Common myeloid progenitor, CD34-positive (primary cell): ENCODE measurements around the gene SPAG9.

ENCODE experiments used
- CTCF ChIA-PET: fragments of 350-600 bp; sonication (Branson Sonifier 250); formaldehyde crosslinking; loops from one replicate; lab custom pipeline; 2021; ENCODE audit warnings: antibody characterized with exemption; lab: Charles Lee
- POLR2A ChIA-PET: fragments of 350-600 bp; sonication (Branson Sonifier 250); formaldehyde crosslinking; loops from one replicate; lab custom pipeline; 2021; ENCODE audit warnings: antibody characterized with exemption; lab: Charles Lee
- DNase-seq, 3 donors: peaks; one replicate each; pipeline versions ENCODE4 v3.0.0 to v3.0.0-alpha.2; 2013
- H3K27ac ChIP-seq, 2 experiments: 1 replicate in 1 of 2; 2 replicates in 1 of 2; pipeline ENCODE4 v1.7.0; 2013; ENCODE audit warnings: inconsistent platforms in 2 of 2, low read length in 2 of 2, mild to moderate bottlenecking in 2 of 2, low read depth in 1 of 2, moderate library complexity in 1 of 2; ENCODE audit not compliant: severe bottlenecking in 2 of 2, insufficient read depth in 1 of 2, poor library complexity in 1 of 2
- H3K27me3 ChIP-seq, 5 experiments: replicated peaks in 2 of 5; 1 replicate in 3 of 5; 2 replicates in 2 of 5; pipeline versions ENCODE4 v1.6.1 to v1.7.0; 2013; ENCODE audit warnings: low read length in 4 of 5, mild to moderate bottlenecking in 2 of 5, moderate library complexity in 2 of 5, inconsistent platforms in 1 of 5; ENCODE audit not compliant: insufficient read depth in 5 of 5, control insufficient read depth in 4 of 5
- H3K36me3 ChIP-seq, 4 experiments: 1 replicate in 2 of 4; 2 replicates in 2 of 4; pipeline versions ENCODE4 v1.6.1 to v1.7.0; 2013; ENCODE audit warnings: low read length in 3 of 4, control low read depth in 1 of 4, mild to moderate bottlenecking in 1 of 4; ENCODE audit not compliant: control insufficient read depth in 4 of 4, insufficient read depth in 4 of 4
- H3K4me1 ChIP-seq, 4 experiments: 1 replicate in 3 of 4; 2 replicates in 1 of 4; pipeline versions ENCODE4 v1.6.1 to v1.7.1; 2013; ENCODE audit warnings: low read length in 3 of 4, mild to moderate bottlenecking in 3 of 4, control low read depth in 1 of 4, inconsistent platforms in 1 of 4, moderate library complexity in 1 of 4; ENCODE audit not compliant: control insufficient read depth in 4 of 4, insufficient read depth in 4 of 4; ENCODE audit errors: control extremely low read depth in 1 of 4
- H3K4me3 ChIP-seq, 7 experiments: 1 replicate in 4 of 7; 2 replicates in 3 of 7; pipeline versions ENCODE4 v1.5.1 to v1.7.0; 2013; ENCODE audit warnings: mild to moderate bottlenecking in 7 of 7, low read length in 6 of 7, moderate library complexity in 6 of 7, inconsistent platforms in 2 of 7, low read depth in 2 of 7, control low read depth in 1 of 7; ENCODE audit not compliant: insufficient read depth in 4 of 7, control insufficient read depth in 1 of 7; ENCODE audit errors: extremely low read depth in 1 of 7
- H3K9me3 ChIP-seq, 5 experiments: 1 replicate in 4 of 5; 2 replicates in 1 of 5; pipeline versions ENCODE4 v1.6.1 to v1.7.1; 2013; ENCODE audit warnings: low read length in 4 of 5, mild to moderate bottlenecking in 2 of 5, inconsistent platforms in 1 of 5, low read depth in 1 of 5, moderate library complexity in 1 of 5; ENCODE audit not compliant: control insufficient read depth in 4 of 5, insufficient read depth in 2 of 5; ENCODE audit errors: control extremely low read depth in 1 of 5
- WGBS: methylation state at CpG from one replicate; pipeline ENCODE4 v1.1.5; 2013; ENCODE audit not compliant: insufficient coverage; 5-methylcytosine and 5-hydroxymethylcytosine counted together

Gene SPAG9

DNA sequence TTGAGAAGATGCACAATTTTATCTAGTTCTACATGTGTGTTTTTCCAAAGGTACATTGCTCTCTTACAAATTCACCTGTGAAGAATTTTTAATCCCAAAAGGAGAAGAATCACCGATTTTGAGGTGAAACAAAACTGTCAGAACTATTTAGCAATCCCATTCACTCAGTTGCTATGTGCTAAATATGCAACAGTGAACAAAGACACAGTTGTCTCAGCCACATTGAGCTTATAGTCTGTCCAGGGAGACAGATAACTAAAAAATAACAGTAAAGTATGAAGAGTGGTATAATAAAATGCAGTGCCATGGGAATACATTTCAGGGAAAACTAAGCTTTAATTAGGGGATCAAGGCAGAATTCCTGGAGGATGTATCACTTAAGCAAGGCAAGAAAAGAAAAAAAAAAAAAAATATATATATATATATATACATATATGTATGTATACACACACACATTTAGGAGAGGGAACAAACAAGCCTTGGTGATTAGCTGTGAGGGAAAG is 110.4 kb downstream of the SPAG9 start:
- H3K4me1 ChIP-seq = no peaks in the 10 kb centered on the region
- H3K4me3 ChIP-seq = no peak overlapping the region
- POLR2A ChIA-PET = no interaction called here
- WGBS = 100% methylated on average over 1 of the region's 1 CpG
- DNase-seq = no peak
- no peak overlapping the region for H3K27ac ChIP-seq
- peaks cover 15 to 25% (median 20%) of the 10 kb centered on the region in 4 experiments for H3K36me3 ChIP-seq
- H3K27me3 ChIP-seq = no peaks in the 10 kb centered on the region
- CTCF ChIA-PET = interaction anchor here (0.8 to 3.5 kb wide), 3 partner anchors 10 to 152 kb away, joined by 3 to 29 read pairs (median 3); no protein-coding TSS in a partner anchor
- H3K9me3 ChIP-seq = no peaks in the 10 kb centered on the region

DNA sequence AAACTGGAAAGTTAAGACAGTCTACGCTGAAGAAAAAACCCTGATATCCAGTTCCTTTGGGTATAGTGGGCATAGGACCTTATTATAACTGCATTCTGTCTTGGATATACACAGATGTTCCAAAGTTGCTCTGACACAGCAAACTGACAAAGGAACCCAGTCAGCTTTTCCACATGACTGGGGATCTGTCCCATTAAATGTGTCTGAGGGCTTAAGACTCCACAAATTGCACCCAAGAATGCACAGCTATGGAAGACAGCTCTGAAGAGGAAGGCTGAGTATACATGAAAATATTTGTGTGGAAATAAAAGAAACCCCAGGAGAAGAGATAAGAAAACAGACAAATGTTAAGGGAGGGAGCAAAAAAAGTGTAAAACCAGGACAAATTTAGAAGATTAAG is 114.1 kb downstream of the SPAG9 start:
- Histone ChIP-seq H3K27me3 (no peaks in the 10 kb centered on the region), H3K36me3 (peaks cover 14 to 42% (median 25%) of the 10 kb centered on the region in 4 experiments), H3K27ac (no peak overlapping the region), H3K4me3 (no peak overlapping the region), H3K9me3 (no peaks in the 10 kb centered on the region), H3K4me1 (no peaks in the 10 kb centered on the region)
- ChIA-PET CTCF (interaction anchor here (0.6 to 8.8 kb wide), 5 partner anchors 10 to 146 kb away, joined by 3 to 128 read pairs (median 4); no protein-coding TSS in a partner anchor), POLR2A (no interaction called here)
- no peak for DNase-seq
- no CpG with 5 or more reads among the region's 1 CpG for WGBS

DNA sequence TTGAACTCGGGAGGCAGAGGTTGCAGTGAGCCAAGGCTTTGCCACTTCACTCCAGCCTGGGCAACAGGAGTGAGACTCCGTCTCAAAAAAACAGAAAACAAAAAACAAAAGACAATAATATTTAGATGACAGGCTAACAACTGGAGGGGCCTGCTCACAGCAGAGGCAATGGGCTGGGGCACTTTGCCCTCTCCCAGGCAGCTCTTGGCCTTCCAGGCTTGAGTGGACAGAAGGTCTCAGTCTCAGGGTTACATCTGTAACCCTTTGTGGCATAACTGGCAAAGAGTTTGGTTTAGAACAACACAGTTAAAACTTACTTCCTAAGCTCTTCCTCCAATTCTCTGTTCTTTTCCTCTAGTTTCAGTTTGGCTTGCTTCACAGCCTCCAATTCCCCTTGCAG is 114.9 kb downstream of the SPAG9 start:
- H3K4me3 ChIP-seq = no peak overlapping the region
- no peaks in the 10 kb centered on the region for H3K27me3 ChIP-seq
- H3K36me3 ChIP-seq = peaks cover 10 to 38% (median 25%) of the 10 kb centered on the region in 4 experiments
- ChIA-PET POLR2A (no interaction called here), CTCF (interaction anchor here (1.0 to 8.8 kb wide), 4 partner anchors 11 to 147 kb away, joined by 4 to 128 read pairs (median 5); partner anchors contain the start of gene NME1)
- H3K4me1 ChIP-seq = no peaks in the 10 kb centered on the region
- no peak for DNase-seq
- WGBS = 100% methylated on average over 1 of the region's 2 CpGs
- H3K27ac ChIP-seq = no peak overlapping the region
- no peaks in the 10 kb centered on the region for H3K9me3 ChIP-seq

DNA sequence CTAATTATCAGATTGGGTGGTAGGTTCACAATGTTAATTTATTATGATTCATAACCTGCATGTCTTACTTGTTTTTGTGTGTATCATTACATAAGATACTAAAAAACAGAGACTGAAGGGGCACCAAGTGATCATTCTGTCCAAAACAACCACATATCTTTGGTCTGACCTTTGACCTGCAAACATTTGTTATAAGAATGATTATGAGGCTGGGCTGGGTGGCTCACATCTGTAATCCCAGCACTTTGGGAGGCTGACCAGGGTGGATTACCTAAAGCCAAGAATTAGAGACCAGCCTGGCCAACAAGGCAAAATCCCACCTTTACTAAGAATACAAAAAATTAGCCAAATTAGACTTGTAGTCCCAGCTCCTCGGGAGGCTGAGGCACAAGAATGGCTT is 116.4 kb downstream of the SPAG9 start:
- WGBS = 100% methylated on average over 1 of the region's 1 CpG
- Histone ChIP-seq H3K9me3 (no peaks in the 10 kb centered on the region), H3K36me3 (peaks cover 10 to 43% (median 29%) of the 10 kb centered on the region in 4 experiments), H3K27me3 (no peaks in the 10 kb centered on the region), H3K27ac (no peak overlapping the region), H3K4me3 (no peak overlapping the region), H3K4me1 (no peaks in the 10 kb centered on the region)
- ChIA-PET POLR2A (no interaction called here), CTCF (interaction anchor here (0.8 to 8.8 kb wide), 10 partner anchors 8 to 164 kb away, joined by 3 to 128 read pairs (median 4); no protein-coding TSS in a partner anchor)
- DNase-seq = no peak

GRCh38 chr17:51000835-51001638 is 119.6 kb downstream of the SPAG9 start:
- peak; percentile 75 to 90 (median 86) for DNase-seq
- Histone ChIP-seq H3K36me3 (peaks cover 9 to 58% (median 44%) of the 10 kb centered on the region in 4 experiments), H3K4me3 (no peak overlapping the region), H3K27me3 (no peaks in the 10 kb centered on the region), H3K4me1 (no peaks in the 10 kb centered on the region), H3K27ac (no peak overlapping the region), H3K9me3 (no peaks in the 10 kb centered on the region)
- no CpG with 5 or more reads among the region's 1 CpG for whole genome bisulfite sequencing
- ChIA-PET POLR2A (no interaction called here), CTCF (interaction anchor here (0.6 to 8.8 kb wide), 25 partner anchors 9 to 206 kb away, joined by 3 to 128 read pairs (median 4); partner anchors contain the start of genes NME1 and NME2)

- Histone ChIP-seq H3K9me3 (no peaks in the 10 kb centered on the region), H3K4me3 (no peak overlapping the region), H3K4me1 (no peaks in the 10 kb centered on the region), H3K36me3 (peaks cover 18 to 73% (median 44%) of the 10 kb centered on the region in 4 experiments), H3K27me3 (no peaks in the 10 kb centered on the region), H3K27ac (no peak overlapping the region)
- CTCF ChIA-PET = interaction anchor here (1.7 kb wide), 1 partner anchor 9 kb away, joined by 9 read pairs; no protein-coding TSS in a partner anchor
- no peak for DNase-seq
- no CpG with 5 or more reads among the region's 2 CpGs for WGBS
- POLR2A ChIA-PET = no interaction called here
Observed at GRCh38 chr17:50995668-50996067, 125.0 kb downstream of the SPAG9 start.

DNA sequence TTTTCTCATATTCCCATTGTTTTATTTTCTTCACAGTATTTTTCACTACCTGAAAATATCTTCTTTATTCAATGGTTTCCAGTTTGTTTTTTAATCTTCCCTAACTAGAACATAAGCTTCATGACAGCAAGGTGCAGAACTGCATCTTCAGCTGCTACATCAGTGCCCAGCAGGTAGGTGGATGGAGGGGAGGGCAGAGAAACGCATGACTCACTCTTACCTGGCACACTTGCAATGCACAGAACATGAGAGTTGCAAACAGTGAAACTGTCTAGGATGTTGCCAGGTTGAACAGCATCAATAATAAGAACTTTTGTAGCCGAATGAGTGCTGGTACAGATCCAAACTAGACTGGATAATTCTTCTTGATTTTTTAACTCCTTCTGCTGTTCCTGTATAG is 127.1 kb downstream of the SPAG9 start:
- 100% methylated on average over 1 of the region's 2 CpGs for WGBS
- H3K36me3 ChIP-seq = peaks cover 22 to 82% (median 43%) of the 10 kb centered on the region in 4 experiments

More for the DNA sequence above, 127.1 kb downstream of the SPAG9 start:
- ChIA-PET CTCF (interaction anchor here (1.0 kb wide), 1 partner anchor 13 kb away, joined by 3 read pairs; no protein-coding TSS in a partner anchor), POLR2A (no interaction called here)
- DNase-seq = no peak
- H3K4me1 ChIP-seq = no peaks in the 10 kb centered on the region
- H3K9me3 ChIP-seq = no peaks in the 10 kb centered on the region
- no peak overlapping the region for H3K27ac ChIP-seq
- H3K27me3 ChIP-seq = no peaks in the 10 kb centered on the region
- no peak overlapping the region for H3K4me3 ChIP-seq
